Mesenchymal stem cell (in vitro differentiated cells and primary cell): ENCODE data around the gene WDR72.

ENCODE experiments used
- DNase-seq: peaks from one replicate; pipeline ENCODE4 v3.0.0-alpha.2; 2013
- H2AFZ ChIP-seq: one replicate; pipeline ENCODE4 v1.6.1; 2013; ENCODE audit warnings: low read depth, mild to moderate bottlenecking, control low read depth, inconsistent platforms, low read length, moderate library complexity
- H2AK5ac ChIP-seq: 2 replicates; pipeline ENCODE4 v1.6.1; 2013; ENCODE audit warnings: low read length, moderate library complexity, mild to moderate bottlenecking, inconsistent platforms; ENCODE audit not compliant: severe bottlenecking
- H2BK120ac ChIP-seq: one replicate; pipeline ENCODE4 v1.6.1; 2013; ENCODE audit warnings: low read depth, mild to moderate bottlenecking, inconsistent platforms, low read length, moderate library complexity
- H2BK12ac ChIP-seq, 2 experiments: one replicate each; pipeline ENCODE4 v1.6.1; 2013; ENCODE audit warnings: inconsistent platforms in 2 of 2, low read length in 2 of 2, mild to moderate bottlenecking in 2 of 2, moderate library complexity in 2 of 2, control low read depth in 1 of 2
- H2BK15ac ChIP-seq: one replicate; pipeline ENCODE4 v1.6.1; 2013; ENCODE audit warnings: mild to moderate bottlenecking, low read depth, inconsistent platforms; ENCODE audit not compliant: poor library complexity, severe bottlenecking
- H2BK5ac ChIP-seq: 2 replicates; pipeline ENCODE4 v1.6.1; 2013; ENCODE audit warnings: low read depth, mild to moderate bottlenecking, low read length, control low read depth, inconsistent platforms; ENCODE audit not compliant: poor library complexity, severe bottlenecking
- H3K14ac ChIP-seq, 2 experiments: one replicate each; pipeline ENCODE4 v1.6.1; 2013; ENCODE audit warnings: inconsistent platforms in 2 of 2, low read length in 2 of 2, control low read depth in 1 of 2, mild to moderate bottlenecking in 1 of 2, moderate library complexity in 1 of 2
- H3K18ac ChIP-seq, 2 experiments: one replicate each; pipeline ENCODE4 v1.6.1; 2013; ENCODE audit warnings: inconsistent platforms in 2 of 2, low read length in 2 of 2, control low read depth in 1 of 2, low read depth in 1 of 2, mild to moderate bottlenecking in 1 of 2
- H3K23ac ChIP-seq, 2 experiments: one replicate each; pipeline ENCODE4 v1.6.1; 2013; ENCODE audit warnings: inconsistent platforms in 2 of 2, low read length in 2 of 2, mild to moderate bottlenecking in 2 of 2, moderate library complexity in 2 of 2, control low read depth in 1 of 2
- H3K27ac ChIP-seq: 2 replicates; pipeline ENCODE4 v1.5.1; 2013; ENCODE audit warnings: mild to moderate bottlenecking, moderate library complexity, low read length, control low read depth, inconsistent platforms; ENCODE audit not compliant: poor library complexity, severe bottlenecking
- H3K27me3 ChIP-seq, 2 experiments: 2 replicates each; pipeline versions ENCODE4 v1.6.1 to v1.7.0; 2013; ENCODE audit warnings: low read length in 2 of 2, mild to moderate bottlenecking in 2 of 2, moderate library complexity in 2 of 2, control low read depth in 1 of 2, inconsistent platforms in 1 of 2; ENCODE audit not compliant: control insufficient read depth in 1 of 2, insufficient read depth in 1 of 2
- H3K36me3 ChIP-seq, 2 experiments: 2 replicates each; pipeline versions ENCODE4 v1.6.1 to v1.7.0; 2013; ENCODE audit warnings: low read length in 2 of 2, control low read depth in 1 of 2, inconsistent platforms in 1 of 2, low read depth in 1 of 2, mild to moderate bottlenecking in 1 of 2; ENCODE audit not compliant: insufficient read depth in 2 of 2, control insufficient read depth in 1 of 2
- H3K4ac ChIP-seq, 2 experiments: one replicate each; pipeline ENCODE4 v1.6.1; 2013; ENCODE audit warnings: inconsistent platforms in 2 of 2, low read length in 2 of 2, mild to moderate bottlenecking in 2 of 2, moderate library complexity in 2 of 2, control low read depth in 1 of 2, low read depth in 1 of 2
- H3K4me1 ChIP-seq: 2 replicates; pipeline ENCODE4 v1.6.1; 2013; ENCODE audit warnings: low read depth, low read length, control low read depth; ENCODE audit not compliant: control insufficient read depth, insufficient read depth
- H3K4me2 ChIP-seq: 2 replicates; pipeline ENCODE4 v1.6.1; 2013; ENCODE audit warnings: low read length, mild to moderate bottlenecking, inconsistent platforms; ENCODE audit not compliant: poor library complexity, severe bottlenecking
- H3K4me3 ChIP-seq, 2 experiments: 2 replicates each; pipeline versions ENCODE4 v1.5.1 to v1.7.0; 2013; ENCODE audit warnings: low read length in 2 of 2, mild to moderate bottlenecking in 2 of 2, control low read depth in 1 of 2, low read depth in 1 of 2; ENCODE audit not compliant: insufficient read depth in 1 of 2
- H3K79me1 ChIP-seq: replicated peaks from 2 replicates; pipeline ENCODE4 v1.6.1; 2013; ENCODE audit warnings: mild to moderate bottlenecking, control low read depth, low read length, inconsistent platforms; ENCODE audit not compliant: poor library complexity, severe bottlenecking
- H3K9ac ChIP-seq: 2 replicates; pipeline ENCODE4 v1.7.0; 2013; ENCODE audit warnings: mild to moderate bottlenecking, low read length, moderate library complexity
- H3K9me3 ChIP-seq: 2 replicates; pipeline ENCODE4 v1.7.0; 2013; ENCODE audit warnings: mild to moderate bottlenecking, low read length; ENCODE audit not compliant: control insufficient read depth
- H4K8ac ChIP-seq: one replicate; pipeline ENCODE4 v1.6.1; 2013; ENCODE audit warnings: inconsistent platforms, mild to moderate bottlenecking, low read length, moderate library complexity
- H4K91ac ChIP-seq: one replicate; pipeline ENCODE4 v1.6.1; 2013; ENCODE audit warnings: mild to moderate bottlenecking, low read length, inconsistent platforms
- WGBS: methylation state at CpG from one replicate; pipeline ENCODE4 v1.1.7; 2013; ENCODE audit warnings: mixed read lengths; 5-methylcytosine and 5-hydroxymethylcytosine counted together

Gene WDR72

DNA sequence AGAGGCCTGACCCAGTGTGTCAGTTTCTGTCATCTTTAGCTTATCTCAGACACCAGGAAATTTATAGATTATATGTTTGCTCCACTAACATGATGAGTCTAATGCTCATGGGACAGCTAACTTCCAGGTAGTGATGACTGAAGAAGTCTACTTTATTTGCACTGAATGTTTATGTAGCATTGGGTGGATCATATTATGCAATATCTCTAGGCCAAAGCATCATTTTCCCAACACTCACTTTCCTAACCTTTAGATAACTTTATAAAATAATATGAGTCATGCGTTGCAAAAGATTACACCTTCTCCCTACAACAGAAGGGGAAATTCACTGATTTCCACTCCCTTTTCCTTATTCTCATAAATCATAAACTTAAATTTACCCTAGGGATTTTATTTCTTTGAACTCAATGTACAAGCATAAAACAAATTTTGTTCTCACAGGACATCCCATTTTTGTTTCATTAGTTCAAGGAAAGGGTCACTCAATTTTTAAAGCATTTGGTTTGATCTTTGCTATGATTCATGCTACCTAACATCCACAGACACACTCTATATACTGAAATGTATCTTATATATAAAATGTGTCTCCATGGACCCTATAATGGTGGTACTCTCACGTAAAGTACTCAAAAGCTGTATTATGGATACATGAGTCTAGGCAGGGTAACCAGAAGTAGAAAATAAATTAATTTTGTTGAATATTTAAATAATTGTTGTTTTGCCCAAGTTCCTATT lies 225.2 kb downstream of the WDR72 start:
- H3K9ac ChIP-seq, result no peak overlapping the region
- H3K9me3 ChIP-seq, result no peaks in the 10 kb centered on the region
- H4K8ac ChIP-seq, result no peak overlapping the region
- H2BK15ac ChIP-seq, result no peak overlapping the region
- no peaks in the 10 kb centered on the region for H3K36me3 ChIP-seq
- no peak overlapping the region for H3K4ac ChIP-seq
- 92% methylated on average over 2 of the region's 2 CpGs for WGBS
- no peak overlapping the region for H3K23ac ChIP-seq
- H3K4me3 ChIP-seq, result no peak overlapping the region
- no peaks in the 10 kb centered on the region for H3K27me3 ChIP-seq
- H2BK5ac ChIP-seq, result no peak overlapping the region
- H2AK5ac ChIP-seq, result no peak overlapping the region
- no peak overlapping the region for H2BK120ac ChIP-seq
- peaks cover 1% of the 10 kb centered on the region for H3K79me1 ChIP-seq
- no peak overlapping the region for H3K4me2 ChIP-seq
- H3K18ac ChIP-seq, result no peak overlapping the region
- no peak overlapping the region for H3K27ac ChIP-seq
- H3K4me1 ChIP-seq, result peaks cover 3% of the 10 kb centered on the region
- no peak overlapping the region for H3K14ac ChIP-seq
- no peak overlapping the region for H2BK12ac ChIP-seq
- no peak overlapping the region for H2AFZ ChIP-seq
- H4K91ac ChIP-seq, result no peak overlapping the region
- DNase-seq, result no peak

DNA sequence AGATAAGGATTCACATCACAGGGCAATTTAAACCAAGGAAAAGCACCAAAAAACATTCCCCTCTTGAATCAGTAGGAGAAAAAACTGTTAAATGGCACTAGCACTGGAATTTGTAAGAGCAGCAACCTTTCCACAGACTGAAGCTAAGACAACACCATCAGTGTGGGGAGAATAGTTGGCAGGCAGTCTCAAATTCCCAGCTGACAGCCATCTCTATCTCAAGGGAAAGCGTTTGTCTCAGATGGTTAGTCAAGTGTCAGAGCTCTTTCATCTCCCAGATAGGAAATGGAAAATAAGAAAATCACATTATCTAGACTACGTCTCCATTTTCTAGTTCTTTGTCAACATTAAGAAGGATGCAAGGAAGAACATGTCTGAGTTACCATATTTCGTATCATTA lies 228.7 kb downstream of the WDR72 start:
- Histone ChIP-seq H3K9me3 (no peaks in the 10 kb centered on the region), H2BK120ac (no peak overlapping the region), H2BK15ac (no peak overlapping the region), H2BK12ac (no peak overlapping the region), H3K4me3 (no peak overlapping the region), H4K8ac (no peak overlapping the region), H3K27me3 (no peaks in the 10 kb centered on the region), H3K4me2 (no peak overlapping the region), H4K91ac (no peak overlapping the region), H2AK5ac (no peak overlapping the region), H3K79me1 (peaks cover 5% of the 10 kb centered on the region), H3K4ac (no peak overlapping the region), H2AFZ (no peak overlapping the region), H3K9ac (no peak overlapping the region), H3K18ac (no peak overlapping the region), H2BK5ac (no peak overlapping the region), H3K36me3 (no peaks in the 10 kb centered on the region), H3K14ac (no peak overlapping the region), H3K4me1 (peaks cover 2% of the 10 kb centered on the region), H3K23ac (no peak overlapping the region), H3K27ac (no peak overlapping the region)
- DNase-seq, result no peak
- 60% methylated on average over 2 of the region's 3 CpGs for WGBS

DNA sequence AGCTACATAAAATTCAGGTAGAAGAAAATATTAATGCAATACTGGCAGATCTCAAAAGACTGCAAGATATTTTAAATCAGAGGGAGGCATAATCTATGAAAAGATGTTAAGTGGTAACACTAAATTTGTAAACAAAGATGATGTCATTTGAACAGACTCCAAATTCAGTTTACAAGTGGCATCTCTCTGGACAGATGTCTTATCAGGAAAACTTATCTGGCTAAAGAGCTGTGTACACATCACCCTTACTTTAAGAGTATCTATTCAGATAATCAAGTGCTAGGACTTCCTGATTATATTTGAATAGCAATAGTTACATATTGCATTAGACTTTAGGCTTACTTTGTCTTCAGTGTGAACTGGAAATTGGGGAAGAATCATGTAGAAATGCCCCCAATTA lies 231.5 kb downstream of the WDR72 start:
- no peak overlapping the region for H3K9ac ChIP-seq
- no peak overlapping the region for H4K8ac ChIP-seq
- H3K79me1 ChIP-seq, result peaks cover 7% of the 10 kb centered on the region
- no peak overlapping the region for H3K27ac ChIP-seq
- no peak overlapping the region for H2BK12ac ChIP-seq
- no peak overlapping the region for H3K23ac ChIP-seq
- no peak overlapping the region for H3K4me2 ChIP-seq
- no peak overlapping the region for H3K4me3 ChIP-seq
- H2BK120ac ChIP-seq, result no peak overlapping the region
- H3K4ac ChIP-seq, result no peak overlapping the region
- no peak overlapping the region for H2AFZ ChIP-seq
- no peaks in the 10 kb centered on the region for H3K27me3 ChIP-seq
- no peak overlapping the region for H2BK5ac ChIP-seq
- no peaks in the 10 kb centered on the region for H3K4me1 ChIP-seq
- no peak overlapping the region for H2AK5ac ChIP-seq
- H3K36me3 ChIP-seq, result no peaks in the 10 kb centered on the region
- no peaks in the 10 kb centered on the region for H3K9me3 ChIP-seq
- no peak overlapping the region for H4K91ac ChIP-seq
- no peak overlapping the region for H2BK15ac ChIP-seq
- no peak overlapping the region for H3K18ac ChIP-seq
- DNase-seq, result no peak
- H3K14ac ChIP-seq, result no peak overlapping the region

DNA sequence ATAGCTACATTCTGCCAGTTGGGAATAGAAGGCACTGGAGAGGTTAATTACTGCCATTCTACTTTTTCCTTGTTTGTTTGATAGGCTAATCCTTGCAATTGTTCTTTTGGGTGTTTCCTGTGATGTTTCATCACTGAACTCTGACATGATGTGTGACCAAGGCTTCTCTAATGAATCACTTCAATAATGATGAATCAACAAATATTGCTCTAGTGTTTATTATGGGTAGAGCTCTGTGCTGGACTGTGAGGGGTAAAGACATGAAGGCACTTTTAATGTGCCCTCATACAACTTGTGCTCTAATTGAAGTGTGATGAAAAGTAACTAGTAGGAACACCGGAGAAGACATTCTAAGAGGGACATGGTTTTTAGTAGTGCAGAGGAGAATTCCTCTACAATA lies 233.6 kb downstream of the WDR72 start:
- H3K27ac ChIP-seq, result no peak overlapping the region

More for the DNA sequence above, 233.6 kb downstream of the WDR72 start:
- no peak overlapping the region for H4K91ac ChIP-seq
- H3K23ac ChIP-seq, result no peak overlapping the region
- no peak overlapping the region for H2BK5ac ChIP-seq
- H2AFZ ChIP-seq, result no peak overlapping the region
- H3K14ac ChIP-seq, result no peak overlapping the region
- no peak overlapping the region for H3K4me3 ChIP-seq
- no peaks in the 10 kb centered on the region for H3K4me1 ChIP-seq
- no peak for DNase-seq
- WGBS, result 89% methylated on average over 1 of the region's 1 CpG
- no peak overlapping the region for H2AK5ac ChIP-seq
- no peak overlapping the region for H3K18ac ChIP-seq
- H3K4ac ChIP-seq, result no peak overlapping the region
- no peaks in the 10 kb centered on the region for H3K27me3 ChIP-seq
- no peaks in the 10 kb centered on the region for H3K36me3 ChIP-seq
- H3K9me3 ChIP-seq, result no peaks in the 10 kb centered on the region
- no peak overlapping the region for H2BK120ac ChIP-seq
- no peak overlapping the region for H3K9ac ChIP-seq
- no peak overlapping the region for H2BK15ac ChIP-seq
- H2BK12ac ChIP-seq, result no peak overlapping the region
- no peak overlapping the region for H4K8ac ChIP-seq
- no peak overlapping the region for H3K4me2 ChIP-seq
- peaks cover 7% of the 10 kb centered on the region for H3K79me1 ChIP-seq
